Endothelial cell of umbilical vein (primary cell): ENCODE data around the gene CFAP20. TPM values are rescaled to one million over a fixed set of nuclear protein-coding genes. Genes with fewer than 3 reads are reported as not detected.
A peak's percentile ranks its signal among the peaks of the same experiment; 100 is the strongest.

Source experiments
- BruUV-seq: library from RNA; stranded (reverse); fragments of 400-500 nt; replicated peaks from 2 replicates; lab custom pipeline; 2021; lab: Mats Ljungman, UMichigan
- CTCF ChIA-PET: fragments of 300-600, 350-600 bp; sonication (Branson Sonifier 250); formaldehyde crosslinking; loops from one replicate; lab custom pipeline; 2021; ENCODE audit warnings: antibody characterized with exemption, inconsistent platforms; lab: Charles Lee
- POLR2A ChIA-PET: fragments of 300-600, 350-600 bp; sonication (Branson Sonifier 250); formaldehyde crosslinking; loops from one replicate; lab custom pipeline; 2021; ENCODE audit warnings: antibody characterized with exemption, inconsistent platforms; lab: Charles Lee
- DNase-seq: peaks from one replicate; pipeline ENCODE4 v3.0.0-alpha.2; 2011; ENCODE audit warnings: low read depth, low spot score
- FAIRE-seq: peaks from 2 replicates; lab custom pipeline; 2011; peaks lifted over from hg19 to GRCh38; lab: Jason Lieb, UNC
- H2AFZ ChIP-seq: 2 replicates; pipeline ENCODE4 v1.6.0; 2012; ENCODE audit warnings: low read depth, low read length, control low read depth, inconsistent platforms
- H3K27ac ChIP-seq: 2 replicates; pipeline ENCODE4 v1.5.1; 2011; ENCODE audit warnings: low read depth, mild to moderate bottlenecking, control low read depth, low read length, moderate library complexity; ENCODE audit not compliant: insufficient read depth
- H3K27me3 ChIP-seq, 2 experiments: 2 replicates each; pipeline versions ENCODE4 v1.6.0 to v1.6.1; 2011; ENCODE audit warnings: low read length in 2 of 2, mixed read lengths in 1 of 2; ENCODE audit not compliant: control insufficient read depth in 2 of 2, insufficient read depth in 2 of 2
- H3K36me3 ChIP-seq, 2 experiments: 2 replicates in 1 of 2; 3 replicates in 1 of 2; pipeline ENCODE4 v1.5.1; 2011; ENCODE audit warnings: low read length in 2 of 2, mild to moderate bottlenecking in 1 of 2, moderate library complexity in 1 of 2; ENCODE audit not compliant: control insufficient read depth in 2 of 2, insufficient read depth in 2 of 2; ENCODE audit errors: extremely low read depth in 1 of 2
- H3K4me1 ChIP-seq: 3 replicates; pipeline ENCODE4 v1.5.1; 2011; ENCODE audit warnings: mild to moderate bottlenecking, low read length; ENCODE audit not compliant: control insufficient read depth, insufficient read depth; ENCODE audit errors: extremely low read depth
- H3K4me2 ChIP-seq: 2 replicates; pipeline ENCODE4 v1.6.1; 2011; ENCODE audit warnings: low read length, control low read depth, mixed read lengths; ENCODE audit not compliant: insufficient read depth
- H3K4me3 ChIP-seq, 3 experiments: fragments of 200-600 bp in 1 of 3; sonication (generic), shearing (Covaris generic) in 1 of 3; replicated peaks in 1 of 3; 2 replicates each; pipeline ENCODE4 v1.5.1; 2011 to 2016; ENCODE audit warnings: control low read depth in 3 of 3, low read length in 3 of 3, mild to moderate bottlenecking in 2 of 3, inconsistent platforms in 1 of 3, low read depth in 1 of 3, moderate library complexity in 1 of 3; ENCODE audit not compliant: insufficient read depth in 1 of 3
- H3K79me2 ChIP-seq: 2 replicates; pipeline ENCODE4 v1.6.0; 2012; ENCODE audit warnings: low read length, inconsistent platforms; ENCODE audit not compliant: control insufficient read depth, insufficient read depth
- H3K9ac ChIP-seq: replicated peaks from 2 replicates; pipeline ENCODE3; 2011; ENCODE audit warnings: low read length, control low read depth; ENCODE audit not compliant: insufficient read depth; ENCODE audit errors: extremely low read depth
- H3K9me1 ChIP-seq: replicated peaks from 3 replicates; pipeline ENCODE4 v1.6.0; 2011; ENCODE audit warnings: mild to moderate bottlenecking, low read length; ENCODE audit not compliant: control insufficient read depth, insufficient read depth; ENCODE audit errors: extremely low read depth
- H3K9me3 ChIP-seq: replicated peaks from 2 replicates; pipeline ENCODE4 v1.5.1; 2012; ENCODE audit warnings: low read length, inconsistent platforms; ENCODE audit not compliant: control insufficient read depth, insufficient read depth
- H4K20me1 ChIP-seq: replicated peaks from 2 replicates; pipeline ENCODE3; 2011; ENCODE audit warnings: mild to moderate bottlenecking, low read length; ENCODE audit not compliant: control insufficient read depth, insufficient read depth; ENCODE audit errors: extremely low read depth
- EZH2 ChIP-seq: IDR thresholded peaks from 2 replicates; pipeline ENCODE4 v1.6.1; 2012; ENCODE audit warnings: borderline replicate concordance, low read depth, mild to moderate bottlenecking, moderate library complexity, low read length, inconsistent platforms; ENCODE audit not compliant: severe bottlenecking
- FOS ChIP-seq: IDR thresholded peaks from 2 replicates; pipeline ENCODE4 v1.6.1; 2011; ENCODE audit warnings: mild to moderate bottlenecking, low read length, moderate library complexity, borderline replicate concordance; ENCODE audit not compliant: insufficient read depth
- GATA2 ChIP-seq: IDR thresholded peaks from 2 replicates; pipeline ENCODE4 v1.7.0; 2011; ENCODE audit warnings: low read depth, mild to moderate bottlenecking, moderate library complexity, mixed read lengths, low read length; ENCODE audit not compliant: insufficient read length, insufficient read depth
- JUN ChIP-seq: IDR thresholded peaks from 2 replicates; pipeline ENCODE4 v1.6.1; 2011; ENCODE audit warnings: borderline replicate concordance, low read depth; ENCODE audit not compliant: insufficient read length, insufficient read depth
- MYC ChIP-seq: IDR thresholded peaks from one replicate; pipeline ENCODE4 v1.6.1; 2011; ENCODE audit warnings: mild to moderate bottlenecking, low read depth, low read length
- POLR2A ChIP-seq: IDR thresholded peaks from 2 replicates; pipeline ENCODE4 v1.6.1; 2012; ENCODE audit warnings: low read depth, mild to moderate bottlenecking, control low read depth, low read length
- POLR2AphosphoS5 ChIP-seq: IDR thresholded peaks from 2 replicates; pipeline ENCODE4 v1.6.1; 2012; ENCODE audit warnings: low read depth, mild to moderate bottlenecking, control low read depth, low read length, moderate library complexity; ENCODE audit not compliant: insufficient read depth
- dilution Hi-C: fragments of 300-500 bp; cut with MboI; formaldehyde crosslinking; loops from one replicate; pipeline ENCODE4 v1.15.0; 2019; ENCODE audit warnings: low sequenced_read_pairs; ENCODE audit not compliant: extremely low pct_ligation_motif_present
- intact Hi-C: fragments of 100-400 bp; cut with micrococcal nuclease; formaldehyde crosslinking; loops from one replicate; pipeline ENCODE4 v1.10.0; 2022
- polyA plus RNA-seq, 4 experiments: library from polyadenylated mRNA; depleted of rRNA in 3 of 4; stranded (reverse) in 3 of 4; unstranded in 1 of 4; fragments of >200 nt; gene quantifications; 2 replicates each; pipeline versions ENCODE4 v1.2.1 to v1.2.3, GENCODE V29; 2011 to 2012; ENCODE audit warnings: missing spikeins in 1 of 4
- total RNA-seq: library from RNA; stranded (reverse); gene quantifications from 2 replicates; pipeline ENCODE4 v1.2.3, GENCODE V29; 2021
- TF ChIP-seq, protein P1 (sequence below): IDR thresholded peaks from 2 replicates; pipeline ENCODE4 v1.6.1; 2011; ENCODE audit not compliant: insufficient read depth, insufficient read length
- TF ChIP-seq, protein P2 (sequence below), 2 donors: IDR thresholded peaks; 1 replicate in 1 of 2; 2 replicates in 1 of 2; pipeline ENCODE4 v1.5.1; 2011; ENCODE audit warnings: low read length in 2 of 2, mild to moderate bottlenecking in 2 of 2, moderate library complexity in 2 of 2, control low read depth in 1 of 2, inconsistent platforms in 1 of 2, low read depth in 1 of 2; ENCODE audit not compliant: insufficient read depth in 1 of 2; ENCODE audit errors: extremely low read depth in 1 of 2

Gene CFAP20
- total and polyA plus RNA-seq, 2 donors (not counting 3 experiments of a cell fraction or from before 2014, with no cell fraction given) = 44.7 to 70.9 TPM

DNA sequence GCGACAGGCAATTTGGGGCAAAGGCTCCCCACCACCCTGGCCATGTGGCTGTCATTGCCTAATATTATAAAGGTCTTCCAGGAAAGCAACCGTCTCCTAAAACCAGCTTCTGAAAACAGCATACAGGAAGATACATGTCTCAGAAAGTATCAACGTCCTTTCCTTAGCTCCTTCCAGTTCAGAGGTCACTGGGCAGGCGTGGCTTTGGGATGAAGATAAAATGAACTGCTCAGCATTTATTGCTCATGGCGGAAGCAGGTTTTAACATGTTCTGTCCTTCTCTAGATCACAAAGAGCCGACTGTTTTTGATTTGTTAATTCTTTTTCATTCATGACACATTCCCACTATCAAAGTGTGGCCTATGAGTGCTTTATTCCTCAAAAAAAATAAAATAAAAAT, 8.0 kb downstream of the CFAP20 start:
- H3K4me3 ChIP-seq = no peak overlapping the region
- no TSS peak for BruUV-seq
- H4K20me1 ChIP-seq = peaks cover 2% of the 10 kb centered on the region
- H3K9me3 ChIP-seq = no peaks in the 10 kb centered on the region
- TF ChIP-seq MYC (no peak), EZH2 (no peak), POLR2A (no peak), JUN (no peak)
- TF ChIP-seq, protein P1, sequence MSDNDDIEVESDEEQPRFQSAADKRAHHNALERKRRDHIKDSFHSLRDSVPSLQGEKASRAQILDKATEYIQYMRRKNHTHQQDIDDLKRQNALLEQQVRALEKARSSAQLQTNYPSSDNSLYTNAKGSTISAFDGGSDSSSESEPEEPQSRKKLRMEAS = no peak
- no peaks in the 10 kb centered on the region for H3K27me3 ChIP-seq
- peak overlapping the region; percentile 39 for H3K27ac ChIP-seq
- H3K79me2 ChIP-seq = peaks cover 67% of the 10 kb centered on the region
- peaks cover 28% of the 10 kb centered on the region for H3K4me1 ChIP-seq
- ChIA-PET CTCF (interaction anchor here (0.7 to 3.1 kb wide), 38 partner anchors 8 to 386 kb away, joined by 3 to 81 read pairs (median 4); partner anchors contain the start of genes KATNB1, MMP15 and USB1), POLR2A (interaction anchor here (0.8 to 1.1 kb wide), 2 partner anchors 95 to 98 kb away, joined by 3 read pairs; no protein-coding TSS in a partner anchor)
- intact Hi-C loops (loop anchor here (10.0 kb wide), 1 partner anchor 386 kb away; the partner anchor contains the start of gene KATNB1), dilution Hi-C loops (no loop called here)
- H2AFZ ChIP-seq = no peak overlapping the region
- H3K9ac ChIP-seq = no peak overlapping the region
- DNase-seq (peak; percentile 56), FAIRE-seq (peak; percentile 81)
- peak overlapping the region; percentile 62 for H3K4me2 ChIP-seq
- no peaks in the 10 kb centered on the region for H3K9me1 ChIP-seq
- H3K36me3 ChIP-seq = peaks cover under 1 to 2% of the 10 kb centered on the region in 2 experiments

DNA sequence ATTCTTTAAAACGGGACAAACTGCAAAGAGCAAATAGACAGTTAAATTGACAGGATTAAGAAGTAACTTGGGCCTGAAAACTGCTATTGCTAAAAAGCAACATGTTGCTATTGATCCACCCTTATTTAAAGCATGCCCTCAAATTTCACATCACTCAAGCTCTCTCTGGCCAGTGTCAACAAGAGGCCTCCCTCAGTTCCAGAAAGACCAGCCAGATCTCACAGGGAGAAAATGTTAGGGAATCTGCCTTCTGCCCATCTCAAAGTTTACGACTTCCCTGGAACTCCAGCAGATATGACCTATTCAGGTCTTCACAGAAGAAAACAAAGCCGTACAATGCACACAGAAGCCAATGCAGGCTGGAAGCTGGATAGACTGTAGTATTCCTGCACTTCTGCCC, 8.9 kb downstream of the CFAP20 start:
- no peak overlapping the region for H3K4me2 ChIP-seq
- intact Hi-C loops (loop anchor here (10.0 kb wide), 1 partner anchor 385 kb away; the partner anchor contains the start of gene KATNB1), dilution Hi-C loops (no loop called here)
- peak; percentile 46 for DNase-seq
- ChIA-PET POLR2A (no interaction called here), CTCF (interaction anchor here (1.0 to 2.8 kb wide), 5 partner anchors 24 to 221 kb away, joined by 3 to 81 read pairs (median 11); partner anchors contain the start of gene MMP15)
- no peak overlapping the region for H3K4me3 ChIP-seq
- H4K20me1 ChIP-seq = peaks cover 2% of the 10 kb centered on the region
- peaks cover 28% of the 10 kb centered on the region for H3K4me1 ChIP-seq
- no peak for FAIRE-seq
- no peak overlapping the region for H3K27ac ChIP-seq
- H3K79me2 ChIP-seq = peaks cover 58% of the 10 kb centered on the region
- H2AFZ ChIP-seq = no peak overlapping the region
- no peak overlapping the region for H3K9ac ChIP-seq
- peaks cover 3 to 4% of the 10 kb centered on the region in 2 experiments for H3K36me3 ChIP-seq
- no peaks in the 10 kb centered on the region for H3K9me1 ChIP-seq
- TF ChIP-seq, protein P2, sequence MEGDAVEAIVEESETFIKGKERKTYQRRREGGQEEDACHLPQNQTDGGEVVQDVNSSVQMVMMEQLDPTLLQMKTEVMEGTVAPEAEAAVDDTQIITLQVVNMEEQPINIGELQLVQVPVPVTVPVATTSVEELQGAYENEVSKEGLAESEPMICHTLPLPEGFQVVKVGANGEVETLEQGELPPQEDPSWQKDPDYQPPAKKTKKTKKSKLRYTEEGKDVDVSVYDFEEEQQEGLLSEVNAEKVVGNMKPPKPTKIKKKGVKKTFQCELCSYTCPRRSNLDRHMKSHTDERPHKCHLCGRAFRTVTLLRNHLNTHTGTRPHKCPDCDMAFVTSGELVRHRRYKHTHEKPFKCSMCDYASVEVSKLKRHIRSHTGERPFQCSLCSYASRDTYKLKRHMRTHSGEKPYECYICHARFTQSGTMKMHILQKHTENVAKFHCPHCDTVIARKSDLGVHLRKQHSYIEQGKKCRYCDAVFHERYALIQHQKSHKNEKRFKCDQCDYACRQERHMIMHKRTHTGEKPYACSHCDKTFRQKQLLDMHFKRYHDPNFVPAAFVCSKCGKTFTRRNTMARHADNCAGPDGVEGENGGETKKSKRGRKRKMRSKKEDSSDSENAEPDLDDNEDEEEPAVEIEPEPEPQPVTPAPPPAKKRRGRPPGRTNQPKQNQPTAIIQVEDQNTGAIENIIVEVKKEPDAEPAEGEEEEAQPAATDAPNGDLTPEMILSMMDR (IDR thresholded peaks at IDR 0.05; ENCODE audit: extremely low read depth in 1 of 2, insufficient read depth in 1 of 2, low read depth in 1 of 2, low read length in 2 of 2) = no peak
- TF ChIP-seq JUN (no peak), POLR2A (no peak), FOS (no peak), MYC (no peak), GATA2 (no peak), EZH2 (no peak), POLR2AphosphoS5 (no peak)
- TF ChIP-seq, protein P1 = no peak
- H3K9me3 ChIP-seq = no peaks in the 10 kb centered on the region
- BruUV-seq = no TSS peak
- H3K27me3 ChIP-seq = no peaks in the 10 kb centered on the region
